ENCODE data around the gene VDR. TPM values are rescaled to one million over a fixed set of nuclear protein-coding genes. Genes with fewer than 3 reads are reported as not detected.

The VDR gene
- total and polyA plus RNA-seq, 2 donors (not counting 1 experiment from before 2014, with no cell fraction given): 16.2 to 24.4 TPM

GRCh38 chr12:47909839-47910465 lies 5.2 kb upstream of the VDR start:
- Histone ChIP-seq H3K79me2 (ENCODE audit: control insufficient read depth, insufficient read depth, low read length) (no peaks in the 10 kb centered on the region), H3K4me3 (replicated peaks in 1 of 4; ENCODE audit: control extremely low read depth in 1 of 4, insufficient read depth in 1 of 4, low read depth in 3 of 4, low read length in 4 of 4) (no peak overlapping the region), H3K27ac (ENCODE audit: insufficient read depth, low read length) (no peak overlapping the region), H3K36me3 (ENCODE audit: control insufficient read depth, insufficient read depth, low read length) (no peaks in the 10 kb centered on the region), H3K9ac (ENCODE audit: insufficient read depth, low read length) (no peak overlapping the region), H3K9me3 (ENCODE audit: control insufficient read depth, insufficient read depth, low read depth, low read length) (no peaks in the 10 kb centered on the region), H4K20me1 (ENCODE audit: control insufficient read depth, extremely low read depth, insufficient read depth, low read length) (no peaks in the 10 kb centered on the region), H2AFZ (ENCODE audit: low read length) (no peak overlapping the region), H3K27me3 (ENCODE audit: control insufficient read depth, insufficient read depth, low read length) (peaks cover 27% of the 10 kb centered on the region), H3K4me2 (ENCODE audit: extremely low read depth, insufficient read depth, low read length) (no peak overlapping the region), H3K4me1 (ENCODE audit: control insufficient read depth, extremely low read depth, insufficient read depth, low read length) (peaks cover 2% of the 10 kb centered on the region)
- TF ChIP-seq EZH2 (IDR thresholded peaks at IDR 0.05; ENCODE audit: low read length, missing control alignments): no peak
- no peak for TF ChIP-seq CTCF (conservative IDR thresholded peaks at IDR 0.05 in 1 of 2, IDR thresholded peaks at IDR 0.05 in 1 of 2; ENCODE audit: low read depth in 1 of 2, low read length in 2 of 2)
- no peak for DNase-seq (ENCODE audit: low read depth in 2 of 2)

- Histone ChIP-seq H2AFZ (ENCODE audit: low read length) (no peak overlapping the region), H3K9me3 (ENCODE audit: control insufficient read depth, insufficient read depth, low read depth, low read length) (no peaks in the 10 kb centered on the region), H3K9ac (ENCODE audit: insufficient read depth, low read length) (no peak overlapping the region), H3K79me2 (ENCODE audit: control insufficient read depth, insufficient read depth, low read length) (no peaks in the 10 kb centered on the region), H3K4me2 (ENCODE audit: extremely low read depth, insufficient read depth, low read length) (no peak overlapping the region), H3K27ac (ENCODE audit: insufficient read depth, low read length) (no peak overlapping the region), H3K4me3 (replicated peaks in 1 of 4; ENCODE audit: control extremely low read depth in 1 of 4, insufficient read depth in 1 of 4, low read depth in 3 of 4, low read length in 4 of 4) (no peak overlapping the region), H3K36me3 (ENCODE audit: control insufficient read depth, insufficient read depth, low read length) (no peaks in the 10 kb centered on the region), H3K27me3 (ENCODE audit: control insufficient read depth, insufficient read depth, low read length) (peaks cover 27% of the 10 kb centered on the region), H3K4me1 (ENCODE audit: control insufficient read depth, extremely low read depth, insufficient read depth, low read length) (peaks cover 2% of the 10 kb centered on the region), H4K20me1 (ENCODE audit: control insufficient read depth, extremely low read depth, insufficient read depth, low read length) (no peaks in the 10 kb centered on the region)
- TF ChIP-seq CTCF (conservative IDR thresholded peaks at IDR 0.05 in 1 of 2, IDR thresholded peaks at IDR 0.05 in 1 of 2; ENCODE audit: low read depth in 1 of 2, low read length in 2 of 2) (no peak), EZH2 (IDR thresholded peaks at IDR 0.05; ENCODE audit: low read length, missing control alignments) (no peak)
- DNase-seq (ENCODE audit: low read depth in 2 of 2): no peak
Measured at GRCh38 chr12:47908738-47909137, 3.9 kb upstream of the VDR start.

- Histone ChIP-seq H3K79me2 (ENCODE audit: control insufficient read depth, insufficient read depth, low read length) (no peaks in the 10 kb centered on the region), H3K4me1 (ENCODE audit: control insufficient read depth, extremely low read depth, insufficient read depth, low read length) (peaks cover 4% of the 10 kb centered on the region), H3K27me3 (ENCODE audit: control insufficient read depth, insufficient read depth, low read length) (peaks cover 27% of the 10 kb centered on the region), H3K9me3 (ENCODE audit: control insufficient read depth, insufficient read depth, low read depth, low read length) (no peaks in the 10 kb centered on the region), H4K20me1 (ENCODE audit: control insufficient read depth, extremely low read depth, insufficient read depth, low read length) (no peaks in the 10 kb centered on the region), H3K36me3 (ENCODE audit: control insufficient read depth, insufficient read depth, low read length) (no peaks in the 10 kb centered on the region), H3K9ac (ENCODE audit: insufficient read depth, low read length) (no peak overlapping the region), H3K4me2 (ENCODE audit: extremely low read depth, insufficient read depth, low read length) (no peak overlapping the region), H2AFZ (ENCODE audit: low read length) (no peak overlapping the region), H3K4me3 (replicated peaks in 1 of 4; ENCODE audit: control extremely low read depth in 1 of 4, insufficient read depth in 1 of 4, low read depth in 3 of 4, low read length in 4 of 4) (no peak overlapping the region), H3K27ac (ENCODE audit: insufficient read depth, low read length) (no peak overlapping the region)
- TF ChIP-seq EZH2 (IDR thresholded peaks at IDR 0.05; ENCODE audit: low read length, missing control alignments): no peak
- TF ChIP-seq CTCF (conservative IDR thresholded peaks at IDR 0.05 in 1 of 2, IDR thresholded peaks at IDR 0.05 in 1 of 2; ENCODE audit: low read depth in 1 of 2, low read length in 2 of 2): no peak
- DNase-seq (ENCODE audit: low read depth in 2 of 2): no peak
Measured at GRCh38 chr12:47907851-47908454, 3.2 kb upstream of the VDR start.
